Measurements from ENCODE around the gene APMAP.

APMAP gene

DNA sequence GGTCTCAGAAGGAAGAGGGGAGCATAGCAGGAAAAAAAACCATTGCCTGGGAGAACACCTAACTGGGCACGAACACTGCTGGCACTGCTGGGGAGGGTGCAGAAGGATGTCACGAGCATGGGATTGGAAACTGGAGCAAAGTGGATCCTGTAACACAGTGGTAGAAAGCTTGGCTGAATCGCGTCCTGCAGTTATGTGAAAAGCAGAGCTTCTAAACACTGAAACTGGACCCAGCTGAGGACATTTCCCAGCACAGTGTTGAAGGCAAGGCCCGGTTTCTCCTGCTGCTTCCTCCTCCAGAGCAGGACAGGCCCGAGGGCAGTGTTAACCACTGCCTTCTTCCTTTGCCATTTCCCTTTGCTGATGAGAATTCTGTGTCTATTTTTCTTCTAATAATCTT, 6.7 kb downstream of the APMAP start:
- no peak overlapping the region for H3K4me3 ChIP-seq (ENCODE audit: low read depth, low read length)

DNA sequence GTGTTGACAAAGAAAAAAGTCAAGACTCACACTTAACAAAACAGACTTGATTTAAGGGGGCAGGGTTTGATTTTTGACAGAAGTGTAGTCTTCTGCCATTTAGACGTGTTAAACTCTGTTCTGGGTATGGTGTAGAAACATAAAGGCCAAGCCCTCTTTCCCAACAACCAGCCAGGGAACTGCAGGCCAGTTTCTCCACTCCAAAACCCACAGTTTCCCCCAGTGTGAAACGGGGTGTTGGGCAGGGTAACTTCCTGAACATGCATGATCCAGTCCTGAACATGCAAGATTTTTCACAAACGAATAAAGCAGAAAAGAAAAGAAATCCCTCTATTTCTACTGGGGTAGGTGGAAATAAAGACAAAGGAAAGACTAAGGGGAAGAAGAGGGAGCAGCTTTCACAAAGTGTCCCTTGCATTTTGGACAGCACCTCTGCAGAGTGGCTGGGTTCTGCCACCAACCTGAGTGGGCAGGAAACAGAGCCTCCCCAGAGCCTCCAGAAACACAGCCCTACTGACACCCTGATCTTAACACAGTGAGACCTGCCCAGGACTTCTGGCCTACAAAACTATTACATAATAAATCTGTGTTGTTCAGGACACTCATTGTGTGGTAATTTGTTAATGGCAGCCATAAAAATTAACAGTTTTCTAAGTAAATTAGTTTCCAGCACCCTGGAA, 7.5 kb downstream of the APMAP start:
- H3K4me3 ChIP-seq (ENCODE audit: low read depth, low read length) = no peak overlapping the region
- TF ChIP-seq, protein P1, sequence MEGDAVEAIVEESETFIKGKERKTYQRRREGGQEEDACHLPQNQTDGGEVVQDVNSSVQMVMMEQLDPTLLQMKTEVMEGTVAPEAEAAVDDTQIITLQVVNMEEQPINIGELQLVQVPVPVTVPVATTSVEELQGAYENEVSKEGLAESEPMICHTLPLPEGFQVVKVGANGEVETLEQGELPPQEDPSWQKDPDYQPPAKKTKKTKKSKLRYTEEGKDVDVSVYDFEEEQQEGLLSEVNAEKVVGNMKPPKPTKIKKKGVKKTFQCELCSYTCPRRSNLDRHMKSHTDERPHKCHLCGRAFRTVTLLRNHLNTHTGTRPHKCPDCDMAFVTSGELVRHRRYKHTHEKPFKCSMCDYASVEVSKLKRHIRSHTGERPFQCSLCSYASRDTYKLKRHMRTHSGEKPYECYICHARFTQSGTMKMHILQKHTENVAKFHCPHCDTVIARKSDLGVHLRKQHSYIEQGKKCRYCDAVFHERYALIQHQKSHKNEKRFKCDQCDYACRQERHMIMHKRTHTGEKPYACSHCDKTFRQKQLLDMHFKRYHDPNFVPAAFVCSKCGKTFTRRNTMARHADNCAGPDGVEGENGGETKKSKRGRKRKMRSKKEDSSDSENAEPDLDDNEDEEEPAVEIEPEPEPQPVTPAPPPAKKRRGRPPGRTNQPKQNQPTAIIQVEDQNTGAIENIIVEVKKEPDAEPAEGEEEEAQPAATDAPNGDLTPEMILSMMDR (IDR thresholded peaks at IDR 0.05; ENCODE audit: low read depth, low read length, missing control alignments) = no peak
- no peak for DNase-seq (ENCODE audit: low read depth)
- in situ Hi-C loops (cut with HindIII; ENCODE audit: low sequenced_read_pairs) = loop anchor here (10.0 to 25.0 kb wide), 2 partner anchors 177 to 1050 kb away; no protein-coding TSS in a partner anchor

More for the DNA sequence above, 6.7 kb downstream of the APMAP start:
- DNase-seq (ENCODE audit: low read depth) = no peak
- in situ Hi-C loops (cut with HindIII; ENCODE audit: low sequenced_read_pairs) = loop anchor here (10.0 to 25.0 kb wide), 2 partner anchors 176 to 1051 kb away; no protein-coding TSS in a partner anchor
- TF ChIP-seq, protein P1 (IDR thresholded peaks at IDR 0.05; ENCODE audit: low read depth, low read length, missing control alignments) = no peak

DNA sequence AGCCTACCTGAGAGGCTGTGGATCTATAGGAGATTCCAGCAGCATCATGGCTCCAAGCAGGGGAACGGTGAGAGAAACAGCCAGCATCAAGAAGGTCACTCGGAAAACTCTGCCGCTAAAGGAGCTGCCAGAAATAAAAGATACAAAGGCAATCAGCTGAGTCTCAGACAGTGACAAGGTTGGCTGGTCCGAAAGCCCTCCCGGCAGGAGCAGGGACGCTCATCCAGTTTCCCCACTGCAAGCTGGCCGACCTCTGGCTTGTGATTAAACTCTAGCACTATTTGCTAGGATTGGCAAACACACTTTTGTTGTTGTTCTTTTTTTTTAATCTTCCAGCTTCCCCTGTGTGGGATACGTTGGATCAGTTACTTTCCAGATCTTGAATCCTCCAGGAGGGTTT, 8.7 kb downstream of the APMAP start:
- no peak for DNase-seq (ENCODE audit: low read depth)
- TF ChIP-seq, protein P1 (IDR thresholded peaks at IDR 0.05; ENCODE audit: low read depth, low read length, missing control alignments) = no peak
- no peak overlapping the region for H3K4me3 ChIP-seq (ENCODE audit: low read depth, low read length)
- in situ Hi-C loops (cut with HindIII; ENCODE audit: low sequenced_read_pairs) = loop anchor here (10.0 to 25.0 kb wide), 2 partner anchors 178 to 1049 kb away; no protein-coding TSS in a partner anchor

DNA sequence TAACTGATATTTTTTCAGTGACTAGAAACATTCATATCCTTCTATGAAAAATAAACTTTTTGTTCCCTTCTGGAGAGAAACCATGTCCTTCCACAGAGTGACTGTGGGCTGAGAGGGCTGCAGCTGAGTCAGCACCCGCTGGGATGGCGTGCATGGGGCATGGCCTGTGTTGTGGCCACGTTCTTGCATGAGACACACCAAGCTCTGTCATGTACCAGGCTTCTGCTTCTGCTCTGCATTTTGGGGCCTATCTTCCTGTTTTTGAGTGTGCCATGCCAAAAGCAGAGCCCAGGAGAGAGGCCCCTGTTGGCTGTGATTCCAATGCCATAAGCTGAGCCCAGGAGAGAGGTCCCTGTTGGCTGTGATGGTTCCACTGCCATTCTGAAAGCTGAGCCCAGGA, 10.8 kb downstream of the APMAP start:
- no peak for DNase-seq (ENCODE audit: low read depth)
- in situ Hi-C loops (cut with HindIII; ENCODE audit: low sequenced_read_pairs) = loop anchor here (10.0 to 25.0 kb wide), 2 partner anchors 181 to 1047 kb away; no protein-coding TSS in a partner anchor
- TF ChIP-seq, protein P1 (IDR thresholded peaks at IDR 0.05; ENCODE audit: low read depth, low read length, missing control alignments) = no peak
- no peak overlapping the region for H3K4me3 ChIP-seq (ENCODE audit: low read depth, low read length)

DNA sequence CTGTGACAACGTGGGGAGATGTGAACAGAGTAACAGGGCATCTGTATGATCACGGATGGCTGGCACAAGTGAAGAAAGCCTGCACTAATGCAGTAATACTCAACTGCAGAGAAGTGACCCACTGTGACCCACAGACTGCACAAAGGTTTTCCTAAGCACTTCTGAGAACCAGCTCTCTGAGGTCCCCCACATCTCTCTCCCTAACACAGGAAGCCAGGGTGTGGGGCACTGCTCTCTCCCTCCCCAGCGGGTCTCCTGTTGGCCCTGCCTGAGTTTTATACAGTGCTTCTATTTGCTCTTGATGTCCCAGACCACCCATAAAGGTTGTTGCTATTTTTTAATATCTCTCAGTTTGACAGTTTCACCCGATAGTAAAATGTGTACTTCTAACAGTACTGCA, 11.3 kb downstream of the APMAP start:
- TF ChIP-seq, protein P1 (IDR thresholded peaks at IDR 0.05; ENCODE audit: low read depth, low read length, missing control alignments) = no peak
- H3K4me3 ChIP-seq (ENCODE audit: low read depth, low read length) = no peak overlapping the region
- in situ Hi-C loops (cut with HindIII; ENCODE audit: low sequenced_read_pairs) = loop anchor here (10.0 to 25.0 kb wide), 2 partner anchors 181 to 1046 kb away; no protein-coding TSS in a partner anchor
- DNase-seq (ENCODE audit: low read depth) = no peak

DNA sequence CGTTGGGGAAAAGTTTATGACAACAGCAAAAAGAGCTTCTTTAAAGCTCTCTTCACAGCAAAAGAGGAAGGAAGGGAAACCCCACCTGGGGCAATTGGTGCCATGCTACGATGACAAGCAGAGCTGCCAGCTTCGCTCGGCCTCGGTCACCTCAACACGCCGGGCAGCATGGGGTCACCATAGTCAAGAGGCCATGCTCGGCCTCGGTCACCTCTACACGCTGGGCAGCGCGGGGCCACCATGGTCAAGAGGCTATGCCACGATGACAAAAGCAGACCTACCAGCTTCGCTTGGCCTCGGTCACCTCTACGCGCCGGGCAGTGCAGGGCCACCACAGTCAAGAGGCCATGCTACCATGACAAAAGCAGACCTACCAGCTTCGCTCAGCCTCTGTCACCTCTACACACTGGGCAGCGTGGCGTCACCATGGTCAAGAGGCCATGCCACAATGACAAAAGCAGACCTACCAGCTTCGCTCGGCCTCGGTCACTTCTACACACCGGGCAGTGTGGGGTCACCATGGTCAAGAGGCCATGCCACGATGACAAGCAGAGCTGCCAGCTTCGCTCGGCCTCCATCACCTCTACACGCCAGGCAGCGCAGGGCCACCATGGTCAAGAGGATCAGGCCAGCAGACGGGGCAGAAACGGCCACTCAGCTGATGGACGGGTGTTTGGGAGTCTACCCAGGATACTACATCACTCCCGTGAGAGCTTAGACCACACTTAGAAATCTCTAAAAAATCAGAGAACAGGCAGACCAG, 12.1 kb downstream of the APMAP start:
- TF ChIP-seq, protein P1 (IDR thresholded peaks at IDR 0.05; ENCODE audit: low read depth, low read length, missing control alignments) = no peak
- DNase-seq (ENCODE audit: low read depth) = no peak
- H3K4me3 ChIP-seq (ENCODE audit: low read depth, low read length) = no peak overlapping the region
- in situ Hi-C loops (cut with HindIII; ENCODE audit: low sequenced_read_pairs) = loop anchor here (10.0 to 25.0 kb wide), 2 partner anchors 182 to 1046 kb away; no protein-coding TSS in a partner anchor
